H1 (cell line): Measurements from ENCODE around the gene LAMTOR3. TPM values are rescaled to one million over a fixed set of nuclear protein-coding genes. Genes with fewer than 3 reads are reported as not detected.

Experiments used
- CTCF ChIA-PET: fragments of 300-600 bp; sonication (Branson Sonifier 250); formaldehyde crosslinking; loops from one replicate; lab custom pipeline; 2021; ENCODE audit not compliant: partially characterized antibody; lab: Charles Lee
- POLR2A ChIA-PET: fragments of 300-600 bp; sonication (Branson Sonifier 250); formaldehyde crosslinking; loops from one replicate; lab custom pipeline; 2021; ENCODE audit warnings: inconsistent platforms; ENCODE audit not compliant: partially characterized antibody; lab: Charles Lee
- DNase-seq, 2 experiments: peaks; one replicate each; pipeline versions ENCODE4 v3.0.0 to v3.0.0-alpha.2; 2010 to 2022; ENCODE audit warnings: low spot score in 2 of 2, low read depth in 1 of 2, mixed read lengths in 1 of 2
- FAIRE-seq: peaks from 2 replicates; lab custom pipeline; 2011; peaks lifted over from hg19 to GRCh38; lab: Jason Lieb, UNC
- H2AFZ ChIP-seq: 2 replicates; pipeline ENCODE4 v1.8.1; 2012; ENCODE audit warnings: low read length, inconsistent platforms
- H2AK5ac ChIP-seq: 2 replicates; pipeline ENCODE4 v1.6.1; 2013; ENCODE audit warnings: low read depth, low read length
- H2BK120ac ChIP-seq: replicated peaks from 2 replicates; pipeline ENCODE3; 2013; ENCODE audit warnings: low read depth, low read length, inconsistent platforms
- H2BK12ac ChIP-seq: 2 replicates; pipeline ENCODE4 v1.6.1; 2013; ENCODE audit warnings: low read depth, low read length
- H2BK15ac ChIP-seq: 2 replicates; pipeline ENCODE4 v1.6.1; 2013; ENCODE audit warnings: low read length
- H2BK20ac ChIP-seq: 2 replicates; pipeline ENCODE4 v1.6.1; 2013; ENCODE audit warnings: low read length
- H2BK5ac ChIP-seq: 2 replicates; pipeline ENCODE4 v1.6.1; 2013; ENCODE audit warnings: low read depth, low read length
- H3K14ac ChIP-seq: 2 replicates; pipeline ENCODE4 v1.6.1; 2013; ENCODE audit warnings: inconsistent platforms; ENCODE audit not compliant: insufficient read length
- H3K18ac ChIP-seq: 2 replicates; pipeline ENCODE4 v1.6.1; 2013; ENCODE audit warnings: low read length; ENCODE audit errors: extremely low read depth
- H3K23ac ChIP-seq: 2 replicates; pipeline ENCODE4 v1.6.1; 2013; ENCODE audit warnings: inconsistent platforms; ENCODE audit not compliant: insufficient read length
- H3K23me2 ChIP-seq: 2 replicates; pipeline ENCODE4 v1.6.1; 2013; ENCODE audit warnings: low read depth, low read length
- H3K27ac ChIP-seq: 2 replicates; pipeline ENCODE4 v1.6.1; 2011; ENCODE audit warnings: low read depth, low read length, inconsistent platforms
- H3K27me3 ChIP-seq, 4 experiments: replicated peaks in 1 of 4; 1 replicate in 1 of 4; 2 replicates in 3 of 4; pipeline versions ENCODE4 v1.6.1 to v1.8.1; 2011 to 2013; ENCODE audit warnings: low read length in 3 of 4, mild to moderate bottlenecking in 3 of 4, inconsistent platforms in 2 of 4, mixed read lengths in 2 of 4, moderate library complexity in 1 of 4; ENCODE audit not compliant: control insufficient read depth in 3 of 4, insufficient read depth in 3 of 4; ENCODE audit errors: extremely low read depth in 1 of 4
- H3K36me3 ChIP-seq, 4 experiments: 2 replicates each; pipeline versions ENCODE4 v1.6.1 to v1.8.1; 2011 to 2013; ENCODE audit warnings: mild to moderate bottlenecking in 4 of 4, low read length in 3 of 4, moderate library complexity in 2 of 4, control low read depth in 1 of 4, inconsistent platforms in 1 of 4; ENCODE audit not compliant: insufficient read depth in 4 of 4, control insufficient read depth in 2 of 4
- H3K4ac ChIP-seq: replicated peaks from 2 replicates; pipeline ENCODE3; 2013; ENCODE audit warnings: low read length, low read depth, mixed read lengths, inconsistent platforms; ENCODE audit not compliant: insufficient read length
- H3K4me1 ChIP-seq, 4 experiments: replicated peaks in 1 of 4; 1 replicate in 1 of 4; 2 replicates in 3 of 4; pipeline versions ENCODE4 v1.6.1 to v1.8.1; 2011 to 2013; ENCODE audit warnings: low read length in 3 of 4, inconsistent platforms in 2 of 4, mixed read lengths in 1 of 4; ENCODE audit not compliant: insufficient read depth in 4 of 4, control insufficient read depth in 3 of 4
- H3K4me2 ChIP-seq, 2 experiments: 2 replicates each; pipeline versions ENCODE4 v1.6.1 to v1.8.1; 2011 to 2013; ENCODE audit warnings: low read depth in 2 of 2, low read length in 2 of 2, control low read depth in 1 of 2, inconsistent platforms in 1 of 2, mild to moderate bottlenecking in 1 of 2; ENCODE audit not compliant: insufficient read depth in 1 of 2
- H3K4me3 ChIP-seq, 4 experiments: fragments of 200-600, 300-600 bp in 1 of 4; sonication (generic), shearing (Covaris generic), sonication (Bioruptor Twin) in 1 of 4; 2 replicates each; pipeline versions ENCODE4 v1.5.1 to v1.8.1; 2011 to 2016; ENCODE audit warnings: low read length in 4 of 4, low read depth in 3 of 4, control low read depth in 2 of 4, inconsistent platforms in 2 of 4, mild to moderate bottlenecking in 2 of 4, mixed read lengths in 1 of 4, moderate library complexity in 1 of 4; ENCODE audit not compliant: insufficient read depth in 2 of 4; ENCODE audit errors: extremely low read depth in 1 of 4
- H3K56ac ChIP-seq: replicated peaks from 2 replicates; pipeline ENCODE3; 2013; ENCODE audit warnings: low read depth, mild to moderate bottlenecking, mixed read lengths, low read length, inconsistent platforms; ENCODE audit not compliant: insufficient read length
- H3K79me1 ChIP-seq: 2 replicates; pipeline ENCODE4 v1.6.1; 2013; ENCODE audit warnings: low read depth, low read length, control low read depth
- H3K79me2 ChIP-seq, 2 experiments: 2 replicates each; pipeline versions ENCODE4 v1.6.1 to v1.8.1; 2012 to 2013; ENCODE audit warnings: low read length in 2 of 2, mild to moderate bottlenecking in 2 of 2, inconsistent platforms in 1 of 2; ENCODE audit not compliant: insufficient read depth in 2 of 2, control insufficient read depth in 1 of 2
- H3K9ac ChIP-seq, 4 experiments: replicated peaks in 1 of 4; 1 replicate in 1 of 4; 2 replicates in 3 of 4; pipeline versions ENCODE4 v1.6.1 to v1.8.1; 2011 to 2013; ENCODE audit warnings: low read depth in 3 of 4, low read length in 3 of 4, control low read depth in 2 of 4, mild to moderate bottlenecking in 2 of 4, moderate library complexity in 2 of 4, inconsistent platforms in 1 of 4; ENCODE audit errors: extremely low read depth in 1 of 4
- H3K9me3 ChIP-seq, 2 experiments: 2 replicates each; pipeline versions ENCODE4 v1.6.1 to v1.8.1; 2012 to 2013; ENCODE audit warnings: mild to moderate bottlenecking in 2 of 2, moderate library complexity in 2 of 2, control low read depth in 1 of 2, inconsistent platforms in 1 of 2, low read depth in 1 of 2, low read length in 1 of 2, mixed read lengths in 1 of 2; ENCODE audit not compliant: insufficient read depth in 2 of 2
- H4K20me1 ChIP-seq, 2 experiments: replicated peaks in 1 of 2; 2 replicates each; pipeline versions ENCODE3 to v1.8.1; 2011 to 2013; ENCODE audit warnings: inconsistent platforms in 2 of 2, low read length in 2 of 2, mild to moderate bottlenecking in 1 of 2; ENCODE audit not compliant: insufficient read depth in 2 of 2, control insufficient read depth in 1 of 2
- H4K5ac ChIP-seq: 2 replicates; pipeline ENCODE4 v1.6.1; 2013; ENCODE audit warnings: low read length, low read depth, mixed read lengths, inconsistent platforms; ENCODE audit not compliant: insufficient read length
- H4K8ac ChIP-seq: 2 replicates; pipeline ENCODE4 v1.8.0; 2013; ENCODE audit warnings: mild to moderate bottlenecking, moderate library complexity, low read length, inconsistent platforms; ENCODE audit not compliant: insufficient read depth; ENCODE audit errors: extremely low read depth
- H4K91ac ChIP-seq: replicated peaks from 2 replicates; pipeline ENCODE3; 2013; ENCODE audit warnings: low read length, mixed read lengths, inconsistent platforms; ENCODE audit not compliant: insufficient read length
- CHD2 ChIP-seq: IDR thresholded peaks from 2 replicates; pipeline ENCODE4 v1.6.1; 2012; ENCODE audit warnings: low read length, improper control_type of control experiment
- PHF8 ChIP-seq: fragments of 200-600 bp; sonication (generic); conservative IDR thresholded peaks from 2 replicates; pipeline ENCODE4 v1.7.1; 2012; ENCODE audit warnings: low read depth, mild to moderate bottlenecking, inconsistent platforms, low read length, moderate library complexity
- TCF12 ChIP-seq: IDR thresholded peaks from 2 replicates; pipeline ENCODE4 v1.6.1; 2011; ENCODE audit warnings: low read depth, mild to moderate bottlenecking, low read length
- polyA plus RNA-seq, 7 experiments: library from polyadenylated mRNA; depleted of rRNA in 3 of 7; stranded (reverse) in 5 of 7; unstranded in 2 of 7; fragments of >200 nt in 5 of 7; fragments of 200-250 nt in 2 of 7; gene quantifications; 1 replicate in 5 of 7; 2 replicates in 1 of 7; 4 replicates in 1 of 7; pipeline versions ENCODE4 v1.2.1 to v1.2.3, GENCODE V29; 2011 to 2013; ENCODE audit warnings: missing spikeins in 2 of 7, mixed read lengths in 2 of 7
- total RNA-seq: library from RNA; stranded (reverse); fragmentation: NEBNext Ultra II Directional; extraction: Animal tissue kit (Norgen Biotek cat#: 25700); gene quantifications from 2 replicates; pipeline ENCODE4 v1.2.1, GENCODE V29; 2021

The LAMTOR3 gene
- total and polyA plus RNA-seq, 2 of the 8 experiments (the other 6 are each of a cell fraction or from before 2014, with no cell fraction given): 25.1 to 34.4 TPM

GRCh38 chr4:99843413-99843812, 50.8 kb downstream of the LAMTOR3 start:
- Histone ChIP-seq H4K91ac (no peak overlapping the region), H2AFZ (no peak overlapping the region), H3K79me1 (no peaks in the 10 kb centered on the region)

More at GRCh38 chr4:99843413-99843812, 50.8 kb downstream of the LAMTOR3 start:
- no peak overlapping the region for H3K4ac ChIP-seq
- H3K4me1 ChIP-seq: no peaks in the 10 kb centered on the region
- no peaks in the 10 kb centered on the region for H3K36me3 ChIP-seq
- H3K9ac ChIP-seq: no peak overlapping the region
- H2BK12ac ChIP-seq: no peak overlapping the region
- no peaks in the 10 kb centered on the region for H3K79me2 ChIP-seq
- H3K23ac ChIP-seq: no peak overlapping the region
- H2BK5ac ChIP-seq: no peak overlapping the region
- H4K5ac ChIP-seq: no peak overlapping the region
- no peak overlapping the region for H3K14ac ChIP-seq
- H4K20me1 ChIP-seq: no peaks in the 10 kb centered on the region
- no peak overlapping the region for H3K4me2 ChIP-seq
- no peak overlapping the region for H3K56ac ChIP-seq
- TF ChIP-seq PHF8 (no peak), CHD2 (no peak), TCF12 (no peak)
- FAIRE-seq: no peak
- no peak overlapping the region for H2BK20ac ChIP-seq
- H2BK120ac ChIP-seq: no peak overlapping the region
- H3K4me3 ChIP-seq: no peak overlapping the region
- no peak overlapping the region for H3K18ac ChIP-seq
- ChIA-PET POLR2A (no interaction called here), CTCF (no interaction called here)
- H2AK5ac ChIP-seq: no peak overlapping the region
- no peaks in the 10 kb centered on the region for H3K27me3 ChIP-seq
- no peaks in the 10 kb centered on the region for H3K9me3 ChIP-seq
- no peak overlapping the region for H2BK15ac ChIP-seq
- H3K23me2 ChIP-seq: no peaks in the 10 kb centered on the region
- no peak overlapping the region for H3K27ac ChIP-seq
- no peak overlapping the region for H4K8ac ChIP-seq
- DNase-seq: no peak
